IPS-20b (cell line): ENCODE results near the gene JPH2.

Experiments
- H3K27ac ChIP-seq: one replicate; pipeline ENCODE4 v1.5.1; 2013; ENCODE audit warnings: low read length
- H3K27me3 ChIP-seq: 2 replicates; pipeline ENCODE4 v1.6.1; 2013; ENCODE audit warnings: mild to moderate bottlenecking, low read length, inconsistent platforms; ENCODE audit not compliant: insufficient read depth
- H3K36me3 ChIP-seq: 2 replicates; pipeline ENCODE4 v1.6.1; 2013; ENCODE audit warnings: low read depth, mild to moderate bottlenecking, inconsistent platforms, low read length, moderate library complexity; ENCODE audit not compliant: insufficient read depth
- H3K4me1 ChIP-seq: 2 replicates; pipeline ENCODE4 v1.6.1; 2013; ENCODE audit warnings: mild to moderate bottlenecking, control low read depth, inconsistent platforms, low read length, moderate library complexity; ENCODE audit not compliant: insufficient read depth
- H3K4me3 ChIP-seq: 2 replicates; pipeline ENCODE4 v1.5.1; 2013; ENCODE audit warnings: mild to moderate bottlenecking, low read length, inconsistent platforms
- H3K9ac ChIP-seq: 2 replicates; pipeline ENCODE4 v1.6.1; 2013; ENCODE audit warnings: low read depth, mild to moderate bottlenecking, inconsistent platforms, low read length, moderate library complexity
- H3K9me3 ChIP-seq: 2 replicates; pipeline ENCODE4 v1.6.1; 2013; ENCODE audit warnings: mild to moderate bottlenecking, low read depth, low read length, inconsistent platforms; ENCODE audit not compliant: insufficient read depth

Gene JPH2

GRCh38 chr20:44104798-44105517, 82.0 kb downstream of the JPH2 start:
- H3K4me3 ChIP-seq, result no peak overlapping the region
- H3K27ac ChIP-seq, result no peak overlapping the region
- peaks cover 15% of the 10 kb centered on the region for H3K9me3 ChIP-seq
- no peaks in the 10 kb centered on the region for H3K36me3 ChIP-seq
- no peaks in the 10 kb centered on the region for H3K4me1 ChIP-seq
- peaks cover 12% of the 10 kb centered on the region for H3K27me3 ChIP-seq
- no peak overlapping the region for H3K9ac ChIP-seq

GRCh38 chr20:44102582-44102981, 84.4 kb downstream of the JPH2 start:
- Histone ChIP-seq H3K9me3 (peaks cover 3% of the 10 kb centered on the region; the same call in 1 of the 2 replicates), H3K4me1 (no peaks in the 10 kb centered on the region), H3K9ac (no peak overlapping the region), H3K27me3 (peaks cover 12% of the 10 kb centered on the region), H3K4me3 (no peak overlapping the region), H3K36me3 (no peaks in the 10 kb centered on the region), H3K27ac (no peak overlapping the region)

- Histone ChIP-seq H3K36me3 (no peaks in the 10 kb centered on the region), H3K4me3 (no peak overlapping the region), H3K9me3 (no peaks in the 10 kb centered on the region), H3K27ac (no peak overlapping the region), H3K27me3 (peaks cover 10% of the 10 kb centered on the region), H3K4me1 (no peaks in the 10 kb centered on the region), H3K9ac (no peak overlapping the region)
These were observed 87.2 kb downstream of the JPH2 start for GRCh38 chr20:44099832-44100231.

GRCh38 chr20:44098657-44099056, 88.3 kb downstream of the JPH2 start:
- no peaks in the 10 kb centered on the region for H3K4me1 ChIP-seq
- H3K9me3 ChIP-seq, result no peaks in the 10 kb centered on the region
- H3K36me3 ChIP-seq, result no peaks in the 10 kb centered on the region
- no peak overlapping the region for H3K4me3 ChIP-seq
- no peak overlapping the region for H3K9ac ChIP-seq
- H3K27ac ChIP-seq, result no peak overlapping the region
- H3K27me3 ChIP-seq, result no peaks in the 10 kb centered on the region

GRCh38 chr20:44098256-44098630, 88.7 kb downstream of the JPH2 start:
- Histone ChIP-seq H3K27ac (no peak overlapping the region), H3K4me1 (no peaks in the 10 kb centered on the region), H3K36me3 (no peaks in the 10 kb centered on the region), H3K9ac (no peak overlapping the region), H3K4me3 (no peak overlapping the region), H3K27me3 (no peaks in the 10 kb centered on the region), H3K9me3 (no peaks in the 10 kb centered on the region)

- no peak overlapping the region for H3K27ac ChIP-seq
- no peaks in the 10 kb centered on the region for H3K27me3 ChIP-seq
- H3K9ac ChIP-seq, result no peak overlapping the region
- no peaks in the 10 kb centered on the region for H3K36me3 ChIP-seq
- no peak overlapping the region for H3K4me3 ChIP-seq
- no peaks in the 10 kb centered on the region for H3K9me3 ChIP-seq
- no peaks in the 10 kb centered on the region for H3K4me1 ChIP-seq
These were observed 89.3 kb downstream of the JPH2 start for GRCh38 chr20:44097521-44098255.

- no peaks in the 10 kb centered on the region for H3K27me3 ChIP-seq
- no peak overlapping the region for H3K9ac ChIP-seq
- H3K4me3 ChIP-seq, result no peak overlapping the region
- no peak overlapping the region for H3K27ac ChIP-seq
- H3K4me1 ChIP-seq, result no peaks in the 10 kb centered on the region
- H3K36me3 ChIP-seq, result no peaks in the 10 kb centered on the region
- H3K9me3 ChIP-seq, result no peaks in the 10 kb centered on the region
These were observed 91.2 kb downstream of the JPH2 start for GRCh38 chr20:44095831-44096230.

DNA sequence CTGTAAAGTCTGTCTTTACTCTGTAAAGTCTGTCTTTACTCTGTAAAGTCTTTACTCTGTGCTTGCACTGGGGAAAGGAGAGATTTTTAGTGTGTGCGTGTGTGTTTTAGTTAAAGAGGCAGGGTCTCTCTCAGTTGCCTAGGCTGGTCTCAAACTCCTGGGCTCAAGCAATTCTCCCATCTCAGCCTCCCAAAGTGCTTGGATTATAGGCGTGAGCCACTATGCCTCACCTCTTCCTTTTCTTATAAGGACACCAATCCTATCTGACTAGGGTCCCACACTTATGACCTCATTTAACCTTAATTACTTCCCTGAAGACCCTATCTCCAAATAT, 93.8 kb downstream of the JPH2 start:
- H3K4me1 ChIP-seq, result 0 out of 2 replicates have a peak, but pooled peaks cover 3% of the 10 kb centered on the region
- H3K4me3 ChIP-seq, result no peak overlapping the region
- no peak overlapping the region for H3K27ac ChIP-seq
- H3K9ac ChIP-seq, result no peak overlapping the region
- H3K27me3 ChIP-seq, result no peaks in the 10 kb centered on the region
- no peaks in the 10 kb centered on the region for H3K9me3 ChIP-seq
- no peaks in the 10 kb centered on the region for H3K36me3 ChIP-seq

GRCh38 chr20:44092551-44093248, 94.3 kb downstream of the JPH2 start:
- Histone ChIP-seq H3K27me3 (no peaks in the 10 kb centered on the region), H3K4me3 (no peak overlapping the region), H3K27ac (no peak overlapping the region), H3K9ac (no peak overlapping the region), H3K4me1 (0 out of 2 replicates have a peak, but pooled peaks cover 3% of the 10 kb centered on the region), H3K36me3 (no peaks in the 10 kb centered on the region), H3K9me3 (no peaks in the 10 kb centered on the region)

DNA sequence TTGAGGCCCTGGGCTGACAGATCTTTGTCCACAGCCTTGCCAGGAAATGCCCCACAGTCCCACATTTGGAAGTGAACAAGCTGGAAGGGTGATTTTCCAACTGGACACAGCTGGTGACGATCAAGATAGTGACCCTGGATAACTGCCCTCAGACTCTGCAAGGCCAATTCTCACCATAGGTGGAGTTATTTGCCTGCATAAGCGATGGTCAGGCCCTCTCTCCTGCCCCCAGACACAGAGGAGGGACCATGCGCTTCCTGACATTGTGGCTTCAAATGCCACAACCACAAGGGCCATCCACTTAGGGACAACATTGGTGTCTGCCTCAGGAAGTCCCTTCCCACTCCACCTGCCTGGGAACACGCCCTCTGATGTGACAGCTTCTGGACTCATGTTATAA, 96.0 kb downstream of the JPH2 start:
- Histone ChIP-seq H3K4me3 (no peak overlapping the region), H3K36me3 (no peaks in the 10 kb centered on the region), H3K9ac (no peak overlapping the region), H3K9me3 (no peaks in the 10 kb centered on the region), H3K27ac (no peak overlapping the region), H3K27me3 (no peaks in the 10 kb centered on the region), H3K4me1 (0 out of 2 replicates have a peak, but pooled peaks cover 3% of the 10 kb centered on the region)

GRCh38 chr20:44089987-44090674, 96.9 kb downstream of the JPH2 start:
- Histone ChIP-seq H3K9ac (no peak overlapping the region), H3K4me3 (no peak overlapping the region), H3K27ac (no peak overlapping the region)

More at GRCh38 chr20:44089987-44090674, 96.9 kb downstream of the JPH2 start:
- H3K4me1 ChIP-seq, result 0 out of 2 replicates have a peak, but pooled peaks cover 3% of the 10 kb centered on the region
- no peaks in the 10 kb centered on the region for H3K36me3 ChIP-seq
- H3K27me3 ChIP-seq, result no peaks in the 10 kb centered on the region
- H3K9me3 ChIP-seq, result no peaks in the 10 kb centered on the region
